CD4-positive, alpha-beta memory T cell (primary cell): ENCODE data around the gene ARMC8. TPM values are rescaled to one million over a fixed set of nuclear protein-coding genes. Genes with fewer than 3 reads are reported as not detected.
"Not testable (repeated sequence)": the region's sequence is repeated elsewhere in the genome, so short reads cannot be mapped to it uniquely, and the experiment has no call there.

Experiments used
- CTCF ChIA-PET: fragments of 350-600 bp; sonication (Branson Sonifier 250); formaldehyde crosslinking; loops from one replicate; lab custom pipeline; 2021; ENCODE audit warnings: inconsistent platforms; ENCODE audit not compliant: partially characterized antibody; lab: Charles Lee
- POLR2A ChIA-PET: fragments of 350-600 bp; sonication (Branson Sonifier 250); formaldehyde crosslinking; loops from one replicate; lab custom pipeline; 2021; ENCODE audit not compliant: partially characterized antibody; lab: Charles Lee
- DNase-seq, 5 donors: peaks; one replicate each; pipeline versions ENCODE4 v3.0.0 to v3.0.0-alpha.2; 2020 to 2022; ENCODE audit warnings: mixed read lengths in 1 of 5
- H3K27ac ChIP-seq: one replicate; pipeline ENCODE4 v1.7.0; 2013; ENCODE audit warnings: low read depth, low read length
- H3K27me3 ChIP-seq: 2 replicates; pipeline ENCODE4 v1.7.0; 2013; ENCODE audit warnings: mild to moderate bottlenecking, low read length, moderate library complexity; ENCODE audit not compliant: insufficient read depth
- H3K36me3 ChIP-seq: 2 replicates; pipeline ENCODE4 v1.7.0; 2013; ENCODE audit warnings: mild to moderate bottlenecking, low read length, moderate library complexity; ENCODE audit not compliant: insufficient read depth
- H3K4me1 ChIP-seq: 2 replicates; pipeline ENCODE4 v1.7.0; 2013; ENCODE audit warnings: mild to moderate bottlenecking, low read length, moderate library complexity; ENCODE audit not compliant: insufficient read depth
- H3K4me3 ChIP-seq, 2 donors: one replicate each; pipeline ENCODE4 v1.7.0; 2013; ENCODE audit warnings: low read length in 2 of 2, mild to moderate bottlenecking in 1 of 2
- H3K9me3 ChIP-seq, 2 donors: one replicate each; pipeline ENCODE4 v1.7.0; 2013; ENCODE audit warnings: low read length in 2 of 2, control low read depth in 1 of 2; ENCODE audit not compliant: control insufficient read depth in 1 of 2
- H3K27ac Mint-ChIP-seq, 7 donors: one replicate each; pipeline ENCODE4 v1.8.0; 2020 to 2021; ENCODE audit warnings: mixed read lengths in 7 of 7, mild to moderate bottlenecking in 6 of 7, inconsistent platforms in 3 of 7, moderate library complexity in 3 of 7
- H3K27me3 Mint-ChIP-seq, 2 donors: one replicate each; pipeline ENCODE4 v1.8.0; 2020 to 2021; ENCODE audit warnings: mixed read lengths in 2 of 2
- H3K36me3 Mint-ChIP-seq, 2 donors: one replicate each; pipeline ENCODE4 v1.8.0; 2020 to 2021; ENCODE audit warnings: mixed read lengths in 2 of 2, inconsistent platforms in 1 of 2, mild to moderate bottlenecking in 1 of 2
- H3K4me1 Mint-ChIP-seq, 4 donors: one replicate each; pipeline ENCODE4 v1.8.0; 2020 to 2021; ENCODE audit warnings: mixed read lengths in 4 of 4, mild to moderate bottlenecking in 1 of 4
- H3K4me3 Mint-ChIP-seq, 8 donors: one replicate each; pipeline ENCODE4 v1.8.0; 2020 to 2021; ENCODE audit warnings: mixed read lengths in 8 of 8, mild to moderate bottlenecking in 7 of 8, moderate library complexity in 6 of 8, inconsistent platforms in 3 of 8
- H3K9me3 Mint-ChIP-seq, 8 donors: one replicate each; pipeline ENCODE4 v1.8.0; 2020 to 2021; ENCODE audit warnings: mixed read lengths in 8 of 8, mild to moderate bottlenecking in 5 of 8, inconsistent platforms in 3 of 8, moderate library complexity in 1 of 8
- intact Hi-C: fragments of 100-400 bp; cut with micrococcal nuclease; formaldehyde crosslinking; loops from one replicate; pipeline ENCODE4 v1.15.1; 2023
- polyA plus RNA-seq, 2 donors: library from polyadenylated mRNA; unstranded; fragments of 300-500 nt; fragmentation: Illumina TruSeq; gene quantifications; one replicate each; pipeline ENCODE4 v1.2.3, GENCODE V29; 2021
- total RNA-seq, 2 experiments: library from RNA; stranded (reverse); gene quantifications; one replicate each; pipeline ENCODE4 v1.2.3, GENCODE V29; 2021

The ARMC8 gene
- total RNA-seq = 10 to 100 TPM; 71.0 to 72.6 TPM
- 10 to 100 TPM; 52.0 to 53.4 TPM for polyA plus RNA-seq

DNA sequence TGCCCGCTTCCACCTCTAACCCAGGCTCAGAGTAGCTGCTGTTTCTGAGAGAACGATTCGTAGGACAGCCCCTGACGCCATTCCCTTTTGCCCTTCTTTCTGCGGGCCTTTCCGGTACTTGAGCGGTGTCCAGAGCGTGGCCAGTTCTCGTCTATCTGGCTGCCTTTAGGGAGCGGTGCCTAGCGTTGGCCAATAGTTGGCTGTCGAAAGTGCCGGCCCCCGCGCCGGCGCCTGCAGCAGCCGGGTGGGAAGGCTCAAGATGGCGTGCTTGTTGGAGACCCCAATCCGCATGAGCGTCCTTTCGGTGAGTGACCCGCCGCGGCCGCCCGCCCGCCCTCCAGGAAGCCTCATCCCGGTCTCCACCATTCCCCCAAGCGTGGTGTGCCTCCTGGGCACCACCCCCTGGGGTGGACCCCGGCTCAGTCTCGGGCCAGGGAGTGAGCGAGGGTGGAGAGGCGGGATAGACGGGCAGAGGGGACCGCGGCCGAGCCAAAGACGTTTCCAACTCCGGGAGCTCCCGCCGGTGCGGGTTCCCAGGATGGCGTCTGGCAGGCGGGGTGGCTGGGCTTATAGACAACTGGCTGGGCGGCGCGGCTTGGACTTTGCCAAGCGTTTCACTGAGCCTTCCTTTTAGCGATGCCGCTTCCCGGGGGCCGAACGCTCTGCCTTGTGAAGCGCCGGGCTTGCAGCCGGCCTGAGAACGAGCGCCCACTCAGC is at the start of gene ARMC8:
Gene ARMC8 (plus strand): TSS at position 6 of the 717 bp plus-strand sequence. CDS start 254 bp downstream, at position 260.
- Histone ChIP-seq H3K9me3 (no peaks in the 10 kb centered on the region), H3K4me3 (peak within 1 kb of the TSS; percentile 94 to 97), H3K27ac (peak within 1 kb of the TSS; percentile 87), H3K36me3 (no peaks in the 10 kb centered on the region), H3K4me1 (peaks cover 42% of the 10 kb centered on the region), H3K27me3 (no peaks in the 10 kb centered on the region)
- peak within 1 kb of the TSS; percentile 90 to 98 (median 96) for H3K27ac Mint-ChIP-seq
- POLR2A ChIA-PET = interaction anchor here (0.7 to 5.2 kb wide), 6 partner anchors 9 to 422 kb away, joined by 3 to 63 read pairs (median 4); partner anchors contain the start of genes CEP70 and DBR1
- CTCF ChIA-PET = interaction anchor here (1.5 to 2.0 kb wide), 4 partner anchors 10 to 736 kb away, joined by 4 to 16 read pairs (median 6); partner anchors contain the start of gene DBR1
- peaks cover 30 to 52% (median 41%) of the 10 kb centered on the region in 4 donors for H3K4me1 Mint-ChIP-seq
- peak within 1 kb of the TSS; percentile 94 to 99 (median 97) for H3K4me3 Mint-ChIP-seq
- intact Hi-C loops = loop anchor here (1.0 to 10.0 kb wide), 9 partner anchors 13 to 1993 kb away; partner anchors contain the start of genes CEP70, DBR1, FOXL2 and FOXL2NB
- DNase-seq = peak in 1 of 5 donors; percentile 38
- peaks cover 0 to 2% (median 0%) of the 10 kb centered on the region in 8 donors for H3K9me3 Mint-ChIP-seq
- H3K27me3 Mint-ChIP-seq = peaks cover 0 to 2% of the 10 kb centered on the region in 2 donors
- H3K36me3 Mint-ChIP-seq = peaks cover 10 to 22% of the 10 kb centered on the region in 2 donors

- Histone ChIP-seq H3K36me3 (no peaks in the 10 kb centered on the region), H3K27ac (no peak overlapping the region), H3K4me1 (no peaks in the 10 kb centered on the region), H3K4me3 (no peak overlapping the region), H3K27me3 (no peaks in the 10 kb centered on the region), H3K9me3 (no peaks in the 10 kb centered on the region)
- Mint-ChIP-seq H3K27me3 (peaks cover 3 to 14% of the 10 kb centered on the region in 2 donors), H3K4me1 (no peaks in the 10 kb centered on the region), H3K36me3 (peaks cover 0 to 3% of the 10 kb centered on the region in 2 donors), H3K27ac (no peak overlapping the region), H3K4me3 (no peak overlapping the region), H3K9me3 (no peaks in the 10 kb centered on the region)
- POLR2A ChIA-PET = no interaction called here
- CTCF ChIA-PET = no interaction called here
- no peak for DNase-seq
- intact Hi-C loops = no loop called here
Measured at GRCh38 chr3:138137861-138138260, 49.2 kb upstream of the ARMC8 start.

DNA sequence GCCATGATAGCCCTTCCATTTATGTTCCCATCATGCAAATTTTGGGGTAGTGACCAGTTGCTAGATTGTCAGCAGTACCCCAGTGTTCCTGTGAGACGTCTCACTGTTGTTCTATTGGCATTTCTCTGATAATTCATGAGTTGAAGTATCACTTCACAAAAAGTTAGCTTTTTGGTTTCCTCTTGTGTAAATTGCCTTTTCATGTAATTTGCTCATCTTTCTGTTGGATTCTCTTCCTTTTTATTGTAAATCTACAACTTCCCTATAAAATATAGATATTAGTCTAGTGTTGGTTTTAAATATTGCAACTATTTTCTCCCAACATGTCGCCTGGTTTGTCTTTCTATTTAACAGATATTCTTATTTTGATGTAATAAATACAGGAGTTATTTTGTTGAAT is 47.4 kb upstream of the ARMC8 start:
- intact Hi-C loops = no loop called here
- no peak overlapping the region for H3K4me3 Mint-ChIP-seq
- POLR2A ChIA-PET = no interaction called here
- H3K9me3 Mint-ChIP-seq = no peaks in the 10 kb centered on the region
- Histone ChIP-seq H3K27me3 (no peaks in the 10 kb centered on the region), H3K9me3 (no peaks in the 10 kb centered on the region), H3K4me3 (no peak overlapping the region), H3K4me1 (no peaks in the 10 kb centered on the region), H3K27ac (no peak overlapping the region), H3K36me3 (no peaks in the 10 kb centered on the region)
- peaks cover 5 to 14% of the 10 kb centered on the region in 2 donors for H3K27me3 Mint-ChIP-seq
- DNase-seq = no peak
- H3K4me1 Mint-ChIP-seq = no peaks in the 10 kb centered on the region
- CTCF ChIA-PET = no interaction called here
- peaks cover 0 to 3% of the 10 kb centered on the region in 2 donors for H3K36me3 Mint-ChIP-seq
- H3K27ac Mint-ChIP-seq = no peak overlapping the region

- H3K36me3 Mint-ChIP-seq = peaks cover 0 to 3% of the 10 kb centered on the region in 2 donors
- intact Hi-C loops = no loop called here
- H3K4me1 Mint-ChIP-seq = no peaks in the 10 kb centered on the region
- H3K36me3 ChIP-seq = no peaks in the 10 kb centered on the region
- no peak overlapping the region for H3K4me3 Mint-ChIP-seq
- peaks cover 4% of the 10 kb centered on the region for H3K27me3 ChIP-seq
- ChIA-PET POLR2A (interaction anchor here (0.6 kb wide), 1 partner anchor 64 kb away, joined by 3 read pairs; no protein-coding TSS in a partner anchor), CTCF (no interaction called here)
- H3K9me3 Mint-ChIP-seq = no peaks in the 10 kb centered on the region
- no peak overlapping the region for H3K27ac ChIP-seq
- no peaks in the 10 kb centered on the region for H3K4me1 ChIP-seq
- DNase-seq = no peak
- H3K27ac Mint-ChIP-seq = no peak overlapping the region
- H3K27me3 Mint-ChIP-seq = peaks cover 5 to 12% of the 10 kb centered on the region in 2 donors
- H3K4me3 ChIP-seq = no peak overlapping the region
- no peaks in the 10 kb centered on the region for H3K9me3 ChIP-seq
Measured at GRCh38 chr3:138140940-138141339, 46.2 kb upstream of the ARMC8 start.

DNA sequence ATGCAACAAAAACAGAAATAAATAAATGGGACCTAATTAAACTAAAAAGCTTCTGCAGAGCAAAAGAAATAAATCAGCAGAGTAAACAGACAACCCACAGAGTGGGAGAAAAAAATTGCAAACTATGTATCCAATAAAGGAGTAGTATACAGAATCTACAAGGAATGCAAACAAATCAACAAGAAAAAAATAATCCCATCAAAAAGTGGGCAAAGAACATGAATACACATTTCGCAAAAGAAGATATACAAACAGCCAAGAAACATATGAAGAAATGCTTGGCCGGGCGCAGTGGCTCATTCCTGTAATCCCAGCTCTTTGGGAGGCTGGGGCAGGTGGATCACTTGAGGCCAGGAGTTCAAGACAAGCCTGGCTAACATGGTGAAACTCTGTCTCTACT is 44.9 kb upstream of the ARMC8 start:
- H3K27ac ChIP-seq, H3K4me1 ChIP-seq, H3K36me3 ChIP-seq, H3K27ac Mint-ChIP-seq, H3K9me3 Mint-ChIP-seq, CTCF ChIA-PET, H3K4me1 Mint-ChIP-seq, H3K27me3 ChIP-seq, intact Hi-C loops, DNase-seq, POLR2A ChIA-PET, H3K36me3 Mint-ChIP-seq, H3K4me3 ChIP-seq, H3K4me3 Mint-ChIP-seq, H3K9me3 ChIP-seq: not testable (repeated sequence)
- peaks cover 5 to 13% of the 10 kb centered on the region in 2 donors for H3K27me3 Mint-ChIP-seq

DNA sequence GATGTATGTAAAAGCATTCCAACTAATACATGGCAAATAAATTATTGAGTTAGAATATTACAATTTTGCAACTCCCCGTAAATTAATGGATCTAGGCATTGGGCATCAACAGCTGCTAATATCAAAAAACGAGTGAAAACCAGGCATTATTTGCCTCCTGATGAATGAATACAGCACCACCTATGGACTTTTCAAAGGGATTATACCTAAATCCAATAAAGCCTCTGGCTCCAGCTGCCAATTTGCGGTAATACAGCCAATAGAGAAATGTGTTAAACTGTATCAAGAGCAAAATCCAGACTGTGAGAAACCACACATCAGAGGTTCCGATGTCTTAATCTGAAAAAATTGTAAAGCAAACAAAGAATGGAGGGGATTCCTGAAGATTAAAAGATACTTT is 38.6 kb upstream of the ARMC8 start:
- CTCF ChIA-PET = no interaction called here
- intact Hi-C loops = no loop called here
- peaks cover under 1 to 9% (median 7%) of the 10 kb centered on the region in 8 donors for H3K9me3 Mint-ChIP-seq

GRCh38 chr3:138154534-138154933 is 32.6 kb upstream of the ARMC8 start:
- Mint-ChIP-seq H3K4me1 (no peaks in the 10 kb centered on the region), H3K4me3 (no peak overlapping the region), H3K27ac (no peak overlapping the region), H3K9me3 (peaks cover 4 to 21% (median 18%) of the 10 kb centered on the region in 8 donors), H3K36me3 (peaks cover 1 to 4% of the 10 kb centered on the region in 2 donors), H3K27me3 (no peaks in the 10 kb centered on the region)
- no peak for DNase-seq
- no peaks in the 10 kb centered on the region for H3K9me3 ChIP-seq
- no peak overlapping the region for H3K4me3 ChIP-seq
- CTCF ChIA-PET = no interaction called here
- no peaks in the 10 kb centered on the region for H3K36me3 ChIP-seq
- H3K27ac ChIP-seq = no peak overlapping the region
- no peaks in the 10 kb centered on the region for H3K27me3 ChIP-seq
- no peaks in the 10 kb centered on the region for H3K4me1 ChIP-seq
- POLR2A ChIA-PET = no interaction called here
- intact Hi-C loops = no loop called here

More for the DNA sequence above, 38.6 kb upstream of the ARMC8 start:
- no peaks in the 10 kb centered on the region for H3K36me3 ChIP-seq
- H3K27me3 ChIP-seq = peaks cover 4% of the 10 kb centered on the region
- no peak overlapping the region for H3K4me3 ChIP-seq
- Mint-ChIP-seq H3K27me3 (peaks cover 1 to 3% of the 10 kb centered on the region in 2 donors), H3K36me3 (peaks cover 0 to 1% of the 10 kb centered on the region in 2 donors), H3K4me3 (no peak overlapping the region), H3K4me1 (no peaks in the 10 kb centered on the region), H3K27ac (no peak overlapping the region)
- no peak for DNase-seq
- POLR2A ChIA-PET = no interaction called here
- H3K9me3 ChIP-seq = no peaks in the 10 kb centered on the region
- H3K27ac ChIP-seq = no peak overlapping the region
- no peaks in the 10 kb centered on the region for H3K4me1 ChIP-seq
